Measurements from ENCODE around the gene TMEM229B.

DNA sequence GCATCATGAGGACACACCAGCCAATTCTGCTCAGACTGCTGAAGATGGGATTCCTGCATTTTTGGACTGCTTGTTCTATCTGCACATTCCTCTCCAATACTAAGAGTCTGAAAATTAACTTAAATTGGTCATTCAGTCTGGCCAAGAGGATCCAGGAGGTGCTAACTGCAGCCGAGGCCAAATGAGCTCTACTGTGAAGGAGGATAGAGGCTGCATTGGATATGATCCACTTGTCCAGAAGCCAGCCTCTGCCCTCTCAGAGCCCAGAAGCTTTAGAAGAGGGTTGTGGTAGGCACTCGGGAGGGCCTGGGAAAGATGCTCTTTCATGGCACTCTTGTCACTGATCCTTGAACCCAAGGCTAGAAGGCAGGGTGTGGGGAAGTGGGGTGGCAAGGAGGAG, 39.4 kb downstream of the TMEM229B start:
- TF ChIP-seq, protein P1, sequence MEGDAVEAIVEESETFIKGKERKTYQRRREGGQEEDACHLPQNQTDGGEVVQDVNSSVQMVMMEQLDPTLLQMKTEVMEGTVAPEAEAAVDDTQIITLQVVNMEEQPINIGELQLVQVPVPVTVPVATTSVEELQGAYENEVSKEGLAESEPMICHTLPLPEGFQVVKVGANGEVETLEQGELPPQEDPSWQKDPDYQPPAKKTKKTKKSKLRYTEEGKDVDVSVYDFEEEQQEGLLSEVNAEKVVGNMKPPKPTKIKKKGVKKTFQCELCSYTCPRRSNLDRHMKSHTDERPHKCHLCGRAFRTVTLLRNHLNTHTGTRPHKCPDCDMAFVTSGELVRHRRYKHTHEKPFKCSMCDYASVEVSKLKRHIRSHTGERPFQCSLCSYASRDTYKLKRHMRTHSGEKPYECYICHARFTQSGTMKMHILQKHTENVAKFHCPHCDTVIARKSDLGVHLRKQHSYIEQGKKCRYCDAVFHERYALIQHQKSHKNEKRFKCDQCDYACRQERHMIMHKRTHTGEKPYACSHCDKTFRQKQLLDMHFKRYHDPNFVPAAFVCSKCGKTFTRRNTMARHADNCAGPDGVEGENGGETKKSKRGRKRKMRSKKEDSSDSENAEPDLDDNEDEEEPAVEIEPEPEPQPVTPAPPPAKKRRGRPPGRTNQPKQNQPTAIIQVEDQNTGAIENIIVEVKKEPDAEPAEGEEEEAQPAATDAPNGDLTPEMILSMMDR (conservative IDR thresholded peaks at IDR 0.05), result no peak
- no peak for TF ChIP-seq EZH2 (IDR thresholded peaks at IDR 0.05; ENCODE audit: low read depth)
